ENCODE data around the gene TNFRSF4. TPM values are rescaled to one million over a fixed set of nuclear protein-coding genes. Genes with fewer than 3 reads are reported as not detected.

Gene TNFRSF4
- total RNA-seq, 1 experiment from 2014 or later: 0.37 TPM

- H3K4me3 ChIP-seq (replicated peaks in 1 of 2; ENCODE audit: low read depth in 1 of 2, low read length in 2 of 2): no peak overlapping the region
- no peak for DNase-seq (ENCODE audit: low read depth, low spot score)
- ChIA-PET POLR2A (interaction anchor here (1.6 kb wide), 1 partner anchor 47 kb away, joined by 3 read pairs; no protein-coding TSS in a partner anchor), CTCF (no interaction called here), RAD21 (ENCODE audit: low non-redundant PET in 1 of 2, low total read pairs in 2 of 2, uncharacterized antibody in 2 of 2, unreplicated experiment in 2 of 2) (no interaction called here)
- TF ChIP-seq EGR1 (IDR thresholded peaks at IDR 0.05; ENCODE audit: low read depth) (no peak), TCF7L2 (IDR thresholded peaks at IDR 0.05; ENCODE audit: borderline replicate concordance, extremely low read depth, insufficient read depth, insufficient read length) (no peak), SIN3A (IDR thresholded peaks at IDR 0.05; ENCODE audit: low read depth) (no peak), ELF1 (IDR thresholded peaks at IDR 0.05; ENCODE audit: borderline replicate concordance, low read depth) (no peak), SRF (IDR thresholded peaks at IDR 0.05; ENCODE audit: low read depth) (no peak), REST (IDR thresholded peaks at IDR 0.05; ENCODE audit: low read depth) (no peak), ZFX (IDR thresholded peaks at IDR 0.05) (no peak)
- TF ChIP-seq, protein P1, sequence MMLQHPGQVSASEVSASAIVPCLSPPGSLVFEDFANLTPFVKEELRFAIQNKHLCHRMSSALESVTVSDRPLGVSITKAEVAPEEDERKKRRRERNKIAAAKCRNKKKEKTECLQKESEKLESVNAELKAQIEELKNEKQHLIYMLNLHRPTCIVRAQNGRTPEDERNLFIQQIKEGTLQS (IDR thresholded peaks at IDR 0.05): no peak
- TF ChIP-seq, protein P2, sequence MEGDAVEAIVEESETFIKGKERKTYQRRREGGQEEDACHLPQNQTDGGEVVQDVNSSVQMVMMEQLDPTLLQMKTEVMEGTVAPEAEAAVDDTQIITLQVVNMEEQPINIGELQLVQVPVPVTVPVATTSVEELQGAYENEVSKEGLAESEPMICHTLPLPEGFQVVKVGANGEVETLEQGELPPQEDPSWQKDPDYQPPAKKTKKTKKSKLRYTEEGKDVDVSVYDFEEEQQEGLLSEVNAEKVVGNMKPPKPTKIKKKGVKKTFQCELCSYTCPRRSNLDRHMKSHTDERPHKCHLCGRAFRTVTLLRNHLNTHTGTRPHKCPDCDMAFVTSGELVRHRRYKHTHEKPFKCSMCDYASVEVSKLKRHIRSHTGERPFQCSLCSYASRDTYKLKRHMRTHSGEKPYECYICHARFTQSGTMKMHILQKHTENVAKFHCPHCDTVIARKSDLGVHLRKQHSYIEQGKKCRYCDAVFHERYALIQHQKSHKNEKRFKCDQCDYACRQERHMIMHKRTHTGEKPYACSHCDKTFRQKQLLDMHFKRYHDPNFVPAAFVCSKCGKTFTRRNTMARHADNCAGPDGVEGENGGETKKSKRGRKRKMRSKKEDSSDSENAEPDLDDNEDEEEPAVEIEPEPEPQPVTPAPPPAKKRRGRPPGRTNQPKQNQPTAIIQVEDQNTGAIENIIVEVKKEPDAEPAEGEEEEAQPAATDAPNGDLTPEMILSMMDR (IDR thresholded peaks at IDR 0.05 in 2 of 3, conservative IDR thresholded peaks at IDR 0.05 in 1 of 3; ENCODE audit: borderline replicate concordance in 1 of 3, insufficient read depth in 1 of 3, low read depth in 2 of 3, low read length in 2 of 3): no peak
- peaks cover 15 to 34% of the 10 kb centered on the region in 2 experiments for H3K4me1 ChIP-seq (ENCODE audit: control insufficient read depth in 1 of 2, insufficient read depth in 2 of 2, low read length in 2 of 2)
- intact Hi-C loops (cut with micrococcal nuclease): no loop called here
- no peaks in the 10 kb centered on the region for H3K9me3 ChIP-seq (ENCODE audit: control insufficient read depth in 1 of 2, insufficient read depth in 1 of 2, low read depth in 1 of 2, low read length in 2 of 2)
- ATAC-seq: no peak
- H3K9me2 ChIP-seq (ENCODE audit: insufficient read depth): no peaks in the 10 kb centered on the region
- no peaks in the 10 kb centered on the region for H4K20me1 ChIP-seq (ENCODE audit: insufficient read depth)
- peak overlapping the region; percentile 98; the same call in 1 of the 2 replicates for H3K27ac ChIP-seq (ENCODE audit: low read depth, low read length)
- no peak overlapping the region for H2AFZ ChIP-seq (ENCODE audit: low read depth, low read length, poor library complexity, severe bottlenecking)
- H3K36me3 ChIP-seq (ENCODE audit: control insufficient read depth in 1 of 2, insufficient read depth in 2 of 2, low read length in 2 of 2): peaks cover 0 to 2% of the 10 kb centered on the region in 2 experiments; a peak in 2 of 4 replicates
- no TSS peak for BruUV-seq (replicated peaks)
- peak overlapping the region; percentile 96 for H3K9ac ChIP-seq (ENCODE audit: low read length)
- H3K4me2 ChIP-seq (ENCODE audit: low read length): peak overlapping the region; percentile 93
- H3K79me2 ChIP-seq (ENCODE audit: insufficient read depth, low read length): peaks cover 56% of the 10 kb centered on the region
- H3K27me3 ChIP-seq (ENCODE audit: insufficient read depth, low read length): no peaks in the 10 kb centered on the region
These were observed 48.0 kb downstream of the TNFRSF4 start for GRCh38 chr1:1165900-1166421.

Data from HCT116 (cell line).